Measurements from ENCODE around the gene CBFB.

DNA sequence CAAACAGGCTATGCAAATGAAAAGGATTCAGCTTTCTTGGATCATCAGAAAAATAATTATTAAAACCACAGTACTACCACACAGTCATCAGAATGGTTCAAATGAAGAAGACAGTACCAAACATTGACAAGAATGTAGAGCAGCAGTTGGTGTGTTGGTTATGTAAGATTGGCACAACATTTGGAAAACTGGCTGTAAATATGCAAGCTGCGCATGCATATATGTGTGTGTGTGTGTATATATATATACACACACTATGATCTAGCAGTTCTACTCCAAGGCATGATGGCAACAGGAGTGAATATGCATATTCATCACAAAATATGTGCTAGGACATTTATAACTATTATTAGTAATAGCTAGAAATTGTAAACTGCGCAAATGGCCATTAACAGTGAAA is 46.4 kb downstream of the CBFB start:
- TF ChIP-seq EZH2 (IDR thresholded peaks at IDR 0.05; ENCODE audit: borderline replicate concordance), result no peak
- TF ChIP-seq, protein P1, sequence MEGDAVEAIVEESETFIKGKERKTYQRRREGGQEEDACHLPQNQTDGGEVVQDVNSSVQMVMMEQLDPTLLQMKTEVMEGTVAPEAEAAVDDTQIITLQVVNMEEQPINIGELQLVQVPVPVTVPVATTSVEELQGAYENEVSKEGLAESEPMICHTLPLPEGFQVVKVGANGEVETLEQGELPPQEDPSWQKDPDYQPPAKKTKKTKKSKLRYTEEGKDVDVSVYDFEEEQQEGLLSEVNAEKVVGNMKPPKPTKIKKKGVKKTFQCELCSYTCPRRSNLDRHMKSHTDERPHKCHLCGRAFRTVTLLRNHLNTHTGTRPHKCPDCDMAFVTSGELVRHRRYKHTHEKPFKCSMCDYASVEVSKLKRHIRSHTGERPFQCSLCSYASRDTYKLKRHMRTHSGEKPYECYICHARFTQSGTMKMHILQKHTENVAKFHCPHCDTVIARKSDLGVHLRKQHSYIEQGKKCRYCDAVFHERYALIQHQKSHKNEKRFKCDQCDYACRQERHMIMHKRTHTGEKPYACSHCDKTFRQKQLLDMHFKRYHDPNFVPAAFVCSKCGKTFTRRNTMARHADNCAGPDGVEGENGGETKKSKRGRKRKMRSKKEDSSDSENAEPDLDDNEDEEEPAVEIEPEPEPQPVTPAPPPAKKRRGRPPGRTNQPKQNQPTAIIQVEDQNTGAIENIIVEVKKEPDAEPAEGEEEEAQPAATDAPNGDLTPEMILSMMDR (IDR thresholded peaks at IDR 0.05; ENCODE audit: poor library complexity), result no peak
- no peak for TF ChIP-seq EZH2phosphoT487 (IDR thresholded peaks at IDR 0.05; ENCODE audit: low read depth, severe bottlenecking, unreplicated experiment)

Data from hepatocyte (in vitro differentiated cells).